Measurements from ENCODE around the gene BHLHE40.

DNA sequence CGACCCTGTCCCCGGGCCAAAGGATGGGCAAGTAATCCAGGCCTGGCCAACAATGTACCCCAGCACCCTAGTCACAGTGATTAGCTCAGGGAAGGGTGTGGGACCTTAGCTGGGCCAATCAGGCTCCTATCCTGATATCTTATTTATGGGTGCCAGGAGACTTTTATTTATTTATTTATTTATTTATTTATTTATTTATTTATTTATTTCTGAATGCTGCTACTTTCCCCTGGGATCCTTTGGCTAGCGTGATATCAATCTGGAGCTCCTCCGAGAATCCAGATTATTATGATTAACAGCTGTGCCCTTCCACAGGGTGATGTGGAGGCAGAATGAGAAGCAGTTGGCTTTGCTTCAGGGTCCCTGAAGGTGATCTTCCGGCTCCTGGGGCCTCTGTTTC lies 32.2 kb upstream of the BHLHE40 start:
- TF ChIP-seq, protein P1, sequence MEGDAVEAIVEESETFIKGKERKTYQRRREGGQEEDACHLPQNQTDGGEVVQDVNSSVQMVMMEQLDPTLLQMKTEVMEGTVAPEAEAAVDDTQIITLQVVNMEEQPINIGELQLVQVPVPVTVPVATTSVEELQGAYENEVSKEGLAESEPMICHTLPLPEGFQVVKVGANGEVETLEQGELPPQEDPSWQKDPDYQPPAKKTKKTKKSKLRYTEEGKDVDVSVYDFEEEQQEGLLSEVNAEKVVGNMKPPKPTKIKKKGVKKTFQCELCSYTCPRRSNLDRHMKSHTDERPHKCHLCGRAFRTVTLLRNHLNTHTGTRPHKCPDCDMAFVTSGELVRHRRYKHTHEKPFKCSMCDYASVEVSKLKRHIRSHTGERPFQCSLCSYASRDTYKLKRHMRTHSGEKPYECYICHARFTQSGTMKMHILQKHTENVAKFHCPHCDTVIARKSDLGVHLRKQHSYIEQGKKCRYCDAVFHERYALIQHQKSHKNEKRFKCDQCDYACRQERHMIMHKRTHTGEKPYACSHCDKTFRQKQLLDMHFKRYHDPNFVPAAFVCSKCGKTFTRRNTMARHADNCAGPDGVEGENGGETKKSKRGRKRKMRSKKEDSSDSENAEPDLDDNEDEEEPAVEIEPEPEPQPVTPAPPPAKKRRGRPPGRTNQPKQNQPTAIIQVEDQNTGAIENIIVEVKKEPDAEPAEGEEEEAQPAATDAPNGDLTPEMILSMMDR (IDR thresholded peaks at IDR 0.05), result no peak
- no peak for TF ChIP-seq POLR2A (IDR thresholded peaks at IDR 0.05)
